ENCODE data around the gene HMGB3.
"Not testable (repeated sequence)": the region's sequence is repeated elsewhere in the genome, so short reads cannot be mapped to it uniquely, and the experiment has no call there.

Gene HMGB3

GRCh38 chrX:150977411-150978162 is 5.5 kb upstream of the HMGB3 start:
- no peak for DNase-seq

- no peak for DNase-seq
Measured at GRCh38 chrX:150980186-150980585, 2.9 kb upstream of the HMGB3 start.

- DNase-seq, result no peak
Measured at GRCh38 chrX:150980711-150981110, 2.4 kb upstream of the HMGB3 start.

- no peak for DNase-seq
Measured at GRCh38 chrX:150982235-150982787, 824 bp upstream of the HMGB3 start.

GRCh38 chrX:150983521-150984168 is 510 bp downstream of the HMGB3 start:
- no peak for DNase-seq

GRCh38 chrX:150984169-150984824 is 1.2 kb downstream of the HMGB3 start:
- no peak for DNase-seq

- DNase-seq, result not testable (repeated sequence)
Measured at GRCh38 chrX:150987687-150988086, 4.6 kb downstream of the HMGB3 start.

- no peak for DNase-seq
Measured at GRCh38 chrX:150989420-150989819, 6.3 kb downstream of the HMGB3 start.

- no peak for DNase-seq
Measured at GRCh38 chrX:150990910-150991309, 7.8 kb downstream of the HMGB3 start.

GRCh38 chrX:151000861-151001331 is 17.8 kb downstream of the HMGB3 start:
- DNase-seq, result no peak

- no peak for DNase-seq
Measured at GRCh38 chrX:151004085-151004484, 20.9 kb downstream of the HMGB3 start.

GRCh38 chrX:151006410-151007109 is 23.4 kb downstream of the HMGB3 start:
- DNase-seq, result no peak

GRCh38 chrX:151009582-151009981 is 26.4 kb downstream of the HMGB3 start:
- DNase-seq, result no peak

GRCh38 chrX:151013164-151013743 is 30.1 kb downstream of the HMGB3 start:
- DNase-seq, result no peak

- DNase-seq, result no peak
Measured at GRCh38 chrX:151015684-151016083, 32.5 kb downstream of the HMGB3 start.

GRCh38 chrX:151019856-151020255 is 36.7 kb downstream of the HMGB3 start:
- DNase-seq, result no peak

GRCh38 chrX:151030845-151031244 is 47.7 kb downstream of the HMGB3 start:
- DNase-seq, result no peak

GRCh38 chrX:151031391-151031975 is 48.3 kb downstream of the HMGB3 start:
- DNase-seq, result no peak

- DNase-seq, result no peak
Measured at GRCh38 chrX:151039351-151039750, 56.2 kb downstream of the HMGB3 start.

Measured in NCI-H1105 treated with DMSO at 0.1 percent for 48 hours (cell line).